Progenitor cell of endocrine pancreas (in vitro differentiated cells): Measurements from ENCODE around the gene AGAP5. TPM values are rescaled to one million over a fixed set of nuclear protein-coding genes. Genes with fewer than 3 reads are reported as not detected.
"Not testable (repeated sequence)": the region's sequence is repeated elsewhere in the genome, so short reads cannot be mapped to it uniquely, and the experiment has no call there.

Experiments used
- DNase-seq: peaks from one replicate; pipeline ENCODE4 v3.0.0; 2021; ENCODE audit warnings: low spot score; ENCODE audit not compliant: unreplicated experiment
- H3K27ac Mint-ChIP-seq: 2 replicates; pipeline ENCODE4 v1.8.0; 2021; ENCODE audit warnings: mild to moderate bottlenecking, moderate library complexity, mixed read lengths
- H3K27me3 Mint-ChIP-seq: 2 replicates; pipeline ENCODE4 v1.8.0; 2021; ENCODE audit warnings: mixed read lengths
- H3K36me3 Mint-ChIP-seq: 2 replicates; pipeline ENCODE4 v1.8.0; 2022; ENCODE audit warnings: mixed read lengths; ENCODE audit not compliant: insufficient read depth
- H3K4me1 Mint-ChIP-seq: 2 replicates; pipeline ENCODE4 v1.8.0; 2021; ENCODE audit warnings: low read depth, mixed read lengths
- H3K4me3 Mint-ChIP-seq: 2 replicates; pipeline ENCODE4 v1.8.0; 2021; ENCODE audit warnings: low read depth, mild to moderate bottlenecking, moderate library complexity, mixed read lengths
- H3K9me3 Mint-ChIP-seq: 2 replicates; pipeline ENCODE4 v1.8.0; 2021; ENCODE audit warnings: low read depth, mixed read lengths
- long read RNA-seq: library from polyadenylated mRNA; unstranded; transcript quantifications from one replicate; pipeline ENCODE4 v2.0.0, GENCODE V29; 2020
- total RNA-seq: library from RNA; stranded (reverse); gene quantifications from 2 replicates; pipeline ENCODE4 v1.2.1, GENCODE V29; 2021
- TF ChIP-seq, protein P1 (sequence below): fragments of 200-600 bp; sonication (generic); IDR thresholded peaks from one replicate; pipeline ENCODE4 v1.5.0; 2021; ENCODE audit warnings: antibody characterized with exemption, mild to moderate bottlenecking; ENCODE audit not compliant: unreplicated experiment

AGAP5 gene
- 15.5 and 17.3 TPM in 2 replicates for total RNA-seq
- long read RNA-seq, result 0 reads

DNA sequence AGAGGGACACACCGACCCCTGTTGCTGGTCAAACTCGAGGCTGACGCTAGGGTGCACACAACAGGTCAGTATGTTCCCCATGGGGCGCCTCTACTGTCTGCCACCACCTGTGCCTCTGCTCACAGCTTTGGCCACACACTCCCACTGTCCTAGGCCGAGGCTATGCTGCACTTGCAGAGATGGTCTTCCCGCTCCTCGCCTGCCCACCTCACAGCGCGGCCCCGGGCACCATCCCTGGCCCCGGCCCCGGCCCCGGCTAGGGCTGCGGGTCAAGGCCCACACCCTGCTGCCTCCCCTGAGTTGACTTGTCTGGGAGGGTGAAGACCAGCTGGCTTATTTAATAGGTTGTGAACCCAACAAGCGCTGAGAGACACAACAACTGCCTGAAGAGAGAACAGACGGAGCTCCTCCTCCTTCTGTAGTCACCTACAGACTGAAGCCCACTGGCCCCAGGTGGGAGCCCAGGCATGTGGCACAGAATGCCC lies at the start of gene AGAP5:
TSS of gene AGAP5 (minus strand) at position 435 of the 485 bp plus-strand sequence. CDS start at position 81, 354 bp downstream.
- H3K4me1 Mint-ChIP-seq, H3K27ac Mint-ChIP-seq, H3K27me3 Mint-ChIP-seq, H3K36me3 Mint-ChIP-seq, H3K4me3 Mint-ChIP-seq, DNase-seq, H3K9me3 Mint-ChIP-seq: not testable (repeated sequence)

DNA sequence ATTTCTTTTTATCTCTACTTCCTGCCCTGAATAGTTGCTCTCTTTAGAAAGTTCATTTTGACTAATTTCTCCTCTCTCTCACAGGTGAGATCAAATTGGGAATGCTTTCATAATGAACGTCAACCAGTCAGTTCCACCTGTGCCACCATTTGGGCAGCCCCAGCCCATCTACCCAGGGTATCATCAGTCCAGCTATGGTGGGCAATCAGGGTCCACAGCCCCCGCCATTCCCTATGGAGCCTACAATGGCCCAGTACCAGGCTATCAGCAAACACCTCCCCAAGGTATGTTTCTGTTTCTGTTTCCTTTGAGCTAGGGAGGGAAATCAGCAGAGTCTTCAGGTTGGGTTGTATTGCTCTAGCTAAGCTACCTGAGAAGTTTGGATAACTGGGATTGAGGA lies 48.8 kb upstream of the AGAP5 start:
- peak overlapping the region; percentile 61 for H3K4me3 Mint-ChIP-seq
- peaks cover 25% of the 10 kb centered on the region for H3K4me1 Mint-ChIP-seq
- TF ChIP-seq, protein P1, sequence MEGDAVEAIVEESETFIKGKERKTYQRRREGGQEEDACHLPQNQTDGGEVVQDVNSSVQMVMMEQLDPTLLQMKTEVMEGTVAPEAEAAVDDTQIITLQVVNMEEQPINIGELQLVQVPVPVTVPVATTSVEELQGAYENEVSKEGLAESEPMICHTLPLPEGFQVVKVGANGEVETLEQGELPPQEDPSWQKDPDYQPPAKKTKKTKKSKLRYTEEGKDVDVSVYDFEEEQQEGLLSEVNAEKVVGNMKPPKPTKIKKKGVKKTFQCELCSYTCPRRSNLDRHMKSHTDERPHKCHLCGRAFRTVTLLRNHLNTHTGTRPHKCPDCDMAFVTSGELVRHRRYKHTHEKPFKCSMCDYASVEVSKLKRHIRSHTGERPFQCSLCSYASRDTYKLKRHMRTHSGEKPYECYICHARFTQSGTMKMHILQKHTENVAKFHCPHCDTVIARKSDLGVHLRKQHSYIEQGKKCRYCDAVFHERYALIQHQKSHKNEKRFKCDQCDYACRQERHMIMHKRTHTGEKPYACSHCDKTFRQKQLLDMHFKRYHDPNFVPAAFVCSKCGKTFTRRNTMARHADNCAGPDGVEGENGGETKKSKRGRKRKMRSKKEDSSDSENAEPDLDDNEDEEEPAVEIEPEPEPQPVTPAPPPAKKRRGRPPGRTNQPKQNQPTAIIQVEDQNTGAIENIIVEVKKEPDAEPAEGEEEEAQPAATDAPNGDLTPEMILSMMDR, result no peak
- H3K9me3 Mint-ChIP-seq, result no peaks in the 10 kb centered on the region
- no peak for DNase-seq
- no peak overlapping the region for H3K27ac Mint-ChIP-seq
- peaks cover 14% of the 10 kb centered on the region for H3K36me3 Mint-ChIP-seq
- H3K27me3 Mint-ChIP-seq, result no peaks in the 10 kb centered on the region

DNA sequence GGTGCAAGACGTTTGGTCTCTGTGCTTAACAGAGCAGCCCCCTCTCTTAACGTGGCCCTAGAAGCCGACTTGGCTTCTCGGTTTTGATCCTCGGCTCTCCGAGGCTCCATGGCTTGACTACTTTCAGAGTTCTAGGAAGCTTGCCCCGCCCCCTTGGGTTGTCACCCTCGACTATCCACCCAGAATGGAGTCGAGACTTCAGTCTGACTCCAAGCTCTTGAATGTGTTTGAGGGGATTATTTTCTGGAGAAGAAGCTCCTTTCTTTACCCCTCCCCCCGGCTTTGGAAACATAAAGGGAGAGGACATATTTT lies 46.7 kb upstream of the AGAP5 start:
- peaks cover 20% of the 10 kb centered on the region for H3K4me1 Mint-ChIP-seq
- no peaks in the 10 kb centered on the region for H3K27me3 Mint-ChIP-seq
- peaks cover 5% of the 10 kb centered on the region for H3K36me3 Mint-ChIP-seq
- peak overlapping the region; percentile 97 for H3K4me3 Mint-ChIP-seq
- no peaks in the 10 kb centered on the region for H3K9me3 Mint-ChIP-seq
- peak overlapping the region; percentile 99 for H3K27ac Mint-ChIP-seq
- peak; percentile 30 for DNase-seq
- TF ChIP-seq, protein P1, result no peak

DNA sequence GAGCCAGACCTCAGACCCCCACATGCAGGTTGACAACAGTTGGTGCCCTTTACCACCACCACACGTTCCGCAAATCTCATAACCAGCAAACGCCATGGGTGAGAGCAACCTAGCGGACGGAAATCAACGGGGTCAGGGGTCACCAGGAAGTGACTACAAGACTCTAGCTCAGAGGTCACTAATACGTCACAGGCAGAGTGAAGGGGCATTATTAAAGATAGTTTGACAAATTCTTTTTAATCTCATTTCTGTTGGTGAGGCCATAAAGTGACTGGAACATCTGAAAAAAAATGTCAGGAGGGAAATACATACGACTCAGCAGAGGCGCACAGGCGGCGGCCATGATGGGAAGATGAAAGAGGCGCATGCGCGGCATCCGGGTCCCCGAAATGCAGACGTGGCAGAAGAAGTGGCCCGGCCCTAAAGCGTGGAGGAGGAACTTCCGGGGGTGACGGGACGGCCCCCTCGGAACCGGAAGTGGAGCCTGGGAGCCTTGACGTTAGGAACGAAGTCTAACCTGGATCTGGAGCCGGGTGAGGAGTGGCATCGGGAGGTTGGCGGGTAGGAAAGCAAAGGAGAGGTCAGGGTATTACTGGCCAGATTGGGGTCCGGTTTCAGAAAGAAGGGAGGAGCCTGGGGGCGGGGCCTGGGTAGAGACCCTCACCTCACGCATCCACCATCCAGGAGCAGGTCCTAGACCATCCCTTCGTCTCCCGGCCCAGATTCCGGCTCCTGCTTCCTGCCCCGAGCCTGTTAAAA lies 46.2 kb upstream of the AGAP5 start, which contains the start of gene SEC24C:
TSS of gene SEC24C (plus strand) at position 468 of the 759 bp plus-strand sequence. CDS start 2,461 bp downstream, outside the sequence.
- no peaks in the 10 kb centered on the region for H3K27me3 Mint-ChIP-seq
- TF ChIP-seq, protein P1, result peak; percentile 10
- H3K9me3 Mint-ChIP-seq, result no peaks in the 10 kb centered on the region
- peak within 1 kb of the TSS; percentile 99 for H3K27ac Mint-ChIP-seq
- DNase-seq, result peak; percentile 83
- H3K4me1 Mint-ChIP-seq, result peaks cover 19% of the 10 kb centered on the region
- peak within 1 kb of the TSS; percentile 97 for H3K4me3 Mint-ChIP-seq
- peaks cover 2% of the 10 kb centered on the region for H3K36me3 Mint-ChIP-seq

DNA sequence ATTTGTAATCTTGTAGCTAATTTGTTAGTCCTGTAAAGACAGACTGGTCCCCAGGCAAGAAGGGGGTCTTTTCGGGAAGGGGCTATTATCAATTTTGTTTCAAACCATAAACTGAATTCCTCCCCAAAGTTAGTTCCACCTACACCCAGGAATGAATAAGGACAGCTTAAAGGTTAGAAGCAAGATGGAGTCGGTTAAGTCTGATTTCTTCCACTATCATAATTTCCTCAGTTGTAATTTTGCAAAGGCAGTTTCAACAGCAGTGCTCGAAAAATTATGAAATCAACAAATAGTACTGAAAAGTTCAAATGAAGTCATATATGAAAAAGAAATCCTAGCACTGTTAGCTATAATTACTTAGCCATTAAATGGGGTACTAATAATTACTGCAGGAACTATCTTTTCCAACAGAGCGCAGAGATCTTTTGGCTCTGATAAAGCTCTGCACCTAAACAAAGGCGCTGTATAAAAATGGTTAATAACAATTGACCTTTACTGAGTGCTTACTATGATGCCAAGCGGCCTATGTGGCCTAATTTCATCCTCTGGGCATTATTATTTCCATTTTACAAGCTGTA lies 45.5 kb upstream of the AGAP5 start:
- Mint-ChIP-seq H3K27ac (peak overlapping the region; percentile 99), H3K4me3 (peak overlapping the region; percentile 97), H3K27me3 (no peaks in the 10 kb centered on the region), H3K4me1 (peaks cover 17% of the 10 kb centered on the region), H3K9me3 (no peaks in the 10 kb centered on the region), H3K36me3 (no peaks in the 10 kb centered on the region)
- TF ChIP-seq, protein P1, result no peak
- DNase-seq, result no peak
